SU-DHL-6 (cell line): ENCODE results near the gene PLA2G10.

ENCODE experiments used
- H2AFZ ChIP-seq: fragments of 200-600 bp; sonication (generic); 2 replicates; pipeline ENCODE4 v1.6.1; 2014; ENCODE audit warnings: low read depth, mild to moderate bottlenecking, moderate library complexity, mixed read lengths, antibody characterized with exemption, low read length; ENCODE audit not compliant: severe bottlenecking
- H3F3A ChIP-seq: fragments of 200-600 bp; shearing (Covaris generic); 2 replicates; pipeline ENCODE4 v1.6.0; 2016; ENCODE audit warnings: antibody characterized with exemption, mild to moderate bottlenecking; ENCODE audit not compliant: insufficient read depth
- H3K27ac ChIP-seq: fragments of 200-600 bp; sonication (generic); 2 replicates; pipeline ENCODE4 v1.5.1; 2016; ENCODE audit warnings: low read depth, mild to moderate bottlenecking, low read length, moderate library complexity, mixed read lengths
- H3K27me3 ChIP-seq: fragments of 200-600 bp; sonication (generic), shearing (Covaris generic); 2 replicates; pipeline ENCODE4 v1.6.0; 2014; ENCODE audit warnings: mild to moderate bottlenecking, low read length
- H3K36me3 ChIP-seq: fragments of 200-600 bp; sonication (generic); 2 replicates; pipeline ENCODE4 v1.6.1; 2014; ENCODE audit warnings: mild to moderate bottlenecking, low read length, mixed read lengths
- H3K4me2 ChIP-seq: fragments of 300-600, 200-600 bp; shearing (Covaris generic), sonication (generic); 2 replicates; pipeline ENCODE4 v1.6.0; 2014; ENCODE audit warnings: low read length, low read depth, mild to moderate bottlenecking; ENCODE audit not compliant: poor library complexity, severe bottlenecking
- H3K4me3 ChIP-seq: fragments of 200-600 bp; sonication (generic); 2 replicates; pipeline ENCODE4 v1.5.1; 2014; ENCODE audit warnings: antibody characterized with exemption, low read length, mild to moderate bottlenecking, mixed read lengths; ENCODE audit not compliant: insufficient read depth, poor library complexity, severe bottlenecking
- H3K79me2 ChIP-seq: fragments of 200-600 bp; sonication (generic); 2 replicates; pipeline ENCODE4 v1.6.1; 2014; ENCODE audit warnings: mild to moderate bottlenecking, low read length, moderate library complexity; ENCODE audit not compliant: insufficient read depth
- H3K9ac ChIP-seq: fragments of 200-600 bp; sonication (generic); 2 replicates; pipeline ENCODE4 v1.7.0; 2014; ENCODE audit warnings: mild to moderate bottlenecking, low read length
- H3K9me2 ChIP-seq: fragments of 200-600 bp; sonication (generic); replicated peaks from 2 replicates; pipeline ENCODE4 v1.6.1; 2014; ENCODE audit warnings: low read length; ENCODE audit not compliant: insufficient read depth
- H3K9me3 ChIP-seq: fragments of 200-600 bp; sonication (generic); 2 replicates; pipeline ENCODE4 v1.6.1; 2014; ENCODE audit warnings: low read length, mixed read lengths; ENCODE audit not compliant: insufficient read depth
- H4K20me1 ChIP-seq: fragments of 200-600 bp; sonication (generic); 2 replicates; pipeline ENCODE4 v1.6.1; 2014; ENCODE audit warnings: low read depth, mild to moderate bottlenecking, antibody characterized with exemption, low read length, moderate library complexity, mixed read lengths
- CTCF ChIP-seq: fragments of 200-600 bp; sonication (generic); IDR thresholded peaks from one replicate; pipeline ENCODE4 v1.5.1; 2017; ENCODE audit warnings: antibody characterized with exemption, mild to moderate bottlenecking, low read length, moderate library complexity; ENCODE audit not compliant: insufficient read depth, poor library complexity, severe bottlenecking
- EZH2phosphoT487 ChIP-seq: fragments of 200-600 bp; sonication (generic), shearing (Covaris generic); conservative IDR thresholded peaks from 2 replicates; pipeline ENCODE4 v1.6.1; 2018; ENCODE audit warnings: mild to moderate bottlenecking, antibody characterized with exemption, low read length, moderate library complexity, mixed read lengths

The PLA2G10 gene

GRCh38 chr16:14629612-14629918 is 64.5 kb downstream of the PLA2G10 start:
- TF ChIP-seq EZH2phosphoT487 (no peak), CTCF (no peak)
- H2AFZ ChIP-seq: peak overlapping the region; percentile 1

GRCh38 chr16:14628806-14629611 is 65.1 kb downstream of the PLA2G10 start:
- H3K4me2 ChIP-seq: peak overlapping the region; percentile 89
- H3F3A ChIP-seq: peaks cover 9% of the 10 kb centered on the region; the same call in 1 of the 2 replicates
- no peak for TF ChIP-seq CTCF
- no peak for TF ChIP-seq EZH2phosphoT487
- H3K9me2 ChIP-seq: no peaks in the 10 kb centered on the region
- peak overlapping the region; percentile 81 for H3K27ac ChIP-seq
- peak overlapping the region; percentile 60 for H3K4me3 ChIP-seq
- H3K9ac ChIP-seq: peak overlapping the region; percentile 82
- H2AFZ ChIP-seq: peak overlapping the region; percentile 1
- peaks cover 22% of the 10 kb centered on the region for H3K36me3 ChIP-seq
- H4K20me1 ChIP-seq: no peaks in the 10 kb centered on the region
- no peaks in the 10 kb centered on the region for H3K9me3 ChIP-seq
- no peaks in the 10 kb centered on the region for H3K27me3 ChIP-seq
- peaks cover 44% of the 10 kb centered on the region for H3K79me2 ChIP-seq

More at GRCh38 chr16:14629612-14629918, 64.5 kb downstream of the PLA2G10 start:
- peaks cover 5% of the 10 kb centered on the region for H4K20me1 ChIP-seq
- H3K79me2 ChIP-seq: peaks cover 50% of the 10 kb centered on the region
- H3K4me3 ChIP-seq: peak overlapping the region; percentile 60
- peak overlapping the region; percentile 82 for H3K9ac ChIP-seq
- peaks cover 9% of the 10 kb centered on the region; the same call in 1 of the 2 replicates for H3F3A ChIP-seq
- H3K27me3 ChIP-seq: no peaks in the 10 kb centered on the region
- H3K4me2 ChIP-seq: peak overlapping the region; percentile 89
- peak overlapping the region; percentile 81 for H3K27ac ChIP-seq
- H3K9me2 ChIP-seq: no peaks in the 10 kb centered on the region
- no peaks in the 10 kb centered on the region for H3K9me3 ChIP-seq
- peaks cover 18% of the 10 kb centered on the region for H3K36me3 ChIP-seq

DNA sequence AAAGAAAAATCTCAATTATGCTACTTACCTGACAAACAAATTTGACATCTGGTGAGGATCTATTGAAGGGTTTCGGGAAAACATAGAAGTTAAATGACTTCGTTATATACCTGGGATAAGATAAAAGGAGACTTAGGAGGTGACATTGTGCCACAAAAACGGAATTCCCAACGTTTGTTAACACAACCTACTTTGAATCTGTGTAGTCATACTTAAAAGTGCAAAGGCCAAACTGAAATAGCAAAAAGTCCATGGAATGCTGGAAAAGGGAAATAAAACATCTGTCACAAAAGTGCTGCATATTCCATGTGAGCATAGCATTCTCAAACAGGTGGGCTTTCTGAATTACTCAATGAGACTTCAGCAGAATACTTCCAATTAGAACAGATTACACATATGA is 67.0 kb downstream of the PLA2G10 start:
- Histone ChIP-seq H3F3A (peaks cover 9% of the 10 kb centered on the region; the same call in 1 of the 2 replicates), H3K4me2 (peak overlapping the region; percentile 89), H3K4me3 (no peak overlapping the region), H3K9ac (no peak overlapping the region), H3K9me2 (no peaks in the 10 kb centered on the region), H3K9me3 (no peaks in the 10 kb centered on the region), H3K79me2 (peaks cover 31% of the 10 kb centered on the region), H3K27me3 (no peaks in the 10 kb centered on the region), H4K20me1 (no peaks in the 10 kb centered on the region), H2AFZ (no peak overlapping the region), H3K27ac (no peak overlapping the region), H3K36me3 (peaks cover 28% of the 10 kb centered on the region)
- TF ChIP-seq EZH2phosphoT487: no peak
- no peak for TF ChIP-seq CTCF
